Hepatocyte (in vitro differentiated cells): Measurements from ENCODE around the gene ZFYVE28. TPM values are rescaled to one million over a fixed set of nuclear protein-coding genes. Genes with fewer than 3 reads are reported as not detected.

Experiments used
- DNase-seq: peaks from one replicate; pipeline ENCODE4 v3.0.0-alpha.2; 2016; ENCODE audit warnings: low spot score
- H2AFZ ChIP-seq: fragments of 200-600 bp; sonication (generic); 2 replicates; pipeline ENCODE4 v1.6.0; 2016; ENCODE audit warnings: antibody characterized with exemption, mild to moderate bottlenecking
- H3K27ac ChIP-seq: fragments of 200-600 bp; sonication (generic); 2 replicates; pipeline ENCODE4 v1.5.1; 2016; ENCODE audit warnings: mild to moderate bottlenecking
- H3K27me3 ChIP-seq: fragments of 200-600 bp; sonication (generic); 2 replicates; pipeline ENCODE4 v1.6.1; 2016
- H3K36me3 ChIP-seq: fragments of 200-600 bp; sonication (generic); replicated peaks from 2 replicates; pipeline ENCODE4 v1.5.1; 2016; ENCODE audit warnings: low read depth; ENCODE audit not compliant: insufficient read depth
- H3K4me1 ChIP-seq: fragments of 200-600 bp; sonication (generic); 2 replicates; pipeline ENCODE4 v1.5.1; 2016; ENCODE audit warnings: mild to moderate bottlenecking, moderate library complexity; ENCODE audit not compliant: insufficient read depth
- H3K4me2 ChIP-seq: fragments of 200-600 bp; sonication (generic); 2 replicates; pipeline ENCODE4 v1.6.0; 2016
- H3K4me3 ChIP-seq: fragments of 200-600 bp; sonication (generic); 2 replicates; pipeline ENCODE4 v1.5.1; 2016; ENCODE audit warnings: mild to moderate bottlenecking
- H3K79me2 ChIP-seq: fragments of 200-600 bp; sonication (generic); 2 replicates; pipeline ENCODE4 v1.6.0; 2017; ENCODE audit warnings: mild to moderate bottlenecking
- H3K9me2 ChIP-seq: fragments of 200-600 bp; sonication (generic); replicated peaks from 2 replicates; pipeline ENCODE4 v1.6.0; 2017; ENCODE audit warnings: mild to moderate bottlenecking; ENCODE audit not compliant: insufficient read depth
- H3K9me3 ChIP-seq: fragments of 200-600 bp; sonication (generic); 2 replicates; pipeline ENCODE4 v1.5.1; 2016; ENCODE audit warnings: low read depth, mild to moderate bottlenecking
- H4K20me1 ChIP-seq: fragments of 200-600 bp; sonication (generic); 2 replicates; pipeline ENCODE4 v1.6.0; 2016; ENCODE audit warnings: mild to moderate bottlenecking; ENCODE audit not compliant: insufficient read depth, poor library complexity, severe bottlenecking
- CTCF ChIP-seq: fragments of 200-600 bp; sonication (generic); IDR thresholded peaks from 2 replicates; pipeline ENCODE4 v1.5.1; 2016; ENCODE audit warnings: antibody characterized with exemption, mild to moderate bottlenecking; ENCODE audit not compliant: poor library complexity
- EZH2 ChIP-seq: fragments of 200-600 bp; sonication (generic); IDR thresholded peaks from 2 replicates; pipeline ENCODE4 v1.6.1; 2016; ENCODE audit warnings: antibody characterized with exemption, mild to moderate bottlenecking, borderline replicate concordance
- EZH2phosphoT487 ChIP-seq: fragments of 200-600 bp; sonication (generic); IDR thresholded peaks from one replicate; pipeline ENCODE4 v1.6.1; 2018; ENCODE audit warnings: antibody characterized with exemption, mild to moderate bottlenecking, low read depth, moderate library complexity; ENCODE audit not compliant: unreplicated experiment, severe bottlenecking
- WGBS: methylation state at CpG from one replicate; pipeline ENCODE4 v1.1.6; 2016; ENCODE audit warnings: low lambda C conversion rate; ENCODE audit errors: missing lambda C conversion rate; 5-methylcytosine and 5-hydroxymethylcytosine counted together
- polyA plus RNA-seq: library from polyadenylated mRNA; unstranded; fragments of >200 nt; fragmentation: Nextera tagmentation; extraction: Ambion mirVana; gene quantifications from 2 replicates; pipeline ENCODE4 v1.2.1, GENCODE V29; 2016
- total RNA-seq: library from RNA; depleted of rRNA; stranded (reverse); fragments of >200 nt; gene quantifications from 2 replicates; pipeline ENCODE4 v1.2.3, GENCODE V29; 2014

Gene ZFYVE28
- total and polyA plus RNA-seq, 2 experiments from 2014 or later, result 2.2 to 3.4 TPM

DNA sequence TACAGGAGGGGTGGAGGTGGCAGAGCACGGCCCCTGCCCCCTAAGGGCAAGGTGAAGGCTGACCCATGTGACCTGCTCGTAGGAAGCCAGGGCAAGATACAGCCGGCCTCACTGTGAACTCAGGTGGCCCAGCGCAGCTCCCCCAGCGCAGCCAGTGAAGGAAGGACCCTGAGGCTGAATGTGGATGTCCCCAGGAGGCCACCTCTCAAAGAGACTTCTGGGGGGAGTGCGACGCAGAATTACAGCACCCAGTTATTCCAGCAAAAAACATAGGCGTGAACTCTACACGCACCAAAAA, 52.6 kb downstream of the ZFYVE28 start:
- DNase-seq, result no peak
- H3K36me3 ChIP-seq, result no peaks in the 10 kb centered on the region
- WGBS, result 68% methylated on average over 9 of the region's 9 CpGs
- no peaks in the 10 kb centered on the region for H3K27me3 ChIP-seq
- H4K20me1 ChIP-seq, result no peaks in the 10 kb centered on the region
- H2AFZ ChIP-seq, result no peak overlapping the region
- H3K4me1 ChIP-seq, result peaks cover 21% of the 10 kb centered on the region
- no peak overlapping the region for H3K4me2 ChIP-seq
- H3K9me3 ChIP-seq, result no peaks in the 10 kb centered on the region
- H3K79me2 ChIP-seq, result no peaks in the 10 kb centered on the region
- H3K27ac ChIP-seq, result no peak overlapping the region
- TF ChIP-seq EZH2phosphoT487 (no peak), EZH2 (no peak), CTCF (no peak)
- H3K9me2 ChIP-seq, result no peaks in the 10 kb centered on the region
- H3K4me3 ChIP-seq, result no peak overlapping the region

DNA sequence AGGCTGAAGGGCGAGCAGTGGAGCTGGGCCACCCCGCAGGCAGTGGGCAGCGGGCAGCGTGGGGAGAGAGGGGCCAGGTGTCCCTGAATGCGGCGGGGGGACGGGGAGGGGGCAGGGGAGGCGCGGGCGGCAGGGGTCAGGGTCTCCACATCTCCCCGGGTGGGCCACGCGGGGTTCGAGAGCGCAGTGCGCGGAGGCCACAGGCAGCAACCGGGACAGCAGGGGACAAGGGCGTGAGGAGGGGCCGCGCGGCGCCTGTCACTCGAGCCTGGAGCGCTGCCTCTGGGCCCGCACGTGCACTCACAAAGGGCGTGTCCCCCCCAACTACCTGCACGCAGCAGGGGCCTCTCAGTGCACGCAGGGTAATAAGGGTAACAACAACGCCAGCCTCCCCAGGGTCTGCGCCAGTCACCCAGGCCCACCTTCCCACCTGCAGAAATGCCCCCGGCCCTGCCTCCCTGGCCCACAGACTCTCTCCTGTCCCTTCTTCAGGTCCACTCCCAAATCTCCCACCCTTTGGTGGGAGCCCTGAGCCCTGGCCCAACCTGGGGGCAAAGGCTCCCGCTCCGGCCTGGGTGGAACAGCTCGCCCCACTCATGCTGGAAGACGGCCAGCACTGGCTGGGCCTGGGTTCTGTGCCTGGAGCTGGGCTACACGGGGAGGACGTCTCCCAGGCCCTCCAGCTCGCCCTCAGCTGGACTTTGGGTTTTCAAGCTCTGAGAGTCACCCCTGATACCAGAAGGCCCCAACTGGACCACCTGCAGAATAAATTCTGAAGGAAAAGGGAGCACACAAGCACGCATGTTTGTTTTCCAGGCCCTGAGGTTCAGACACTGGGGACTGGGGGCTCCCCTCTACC, 53.2 kb downstream of the ZFYVE28 start:
- Histone ChIP-seq H3K4me3 (no peak overlapping the region), H3K9me2 (no peaks in the 10 kb centered on the region), H2AFZ (no peak overlapping the region), H3K27ac (no peak overlapping the region), H3K27me3 (no peaks in the 10 kb centered on the region), H3K4me2 (no peak overlapping the region), H3K4me1 (peaks cover 21% of the 10 kb centered on the region), H3K9me3 (no peaks in the 10 kb centered on the region), H3K36me3 (no peaks in the 10 kb centered on the region), H3K79me2 (no peaks in the 10 kb centered on the region), H4K20me1 (no peaks in the 10 kb centered on the region)
- 94% methylated on average over 23 of the region's 41 CpGs for WGBS
- DNase-seq, result no peak
- TF ChIP-seq EZH2phosphoT487 (no peak), EZH2 (no peak), CTCF (no peak)

- H3K9me2 ChIP-seq, result no peaks in the 10 kb centered on the region
- H3K4me1 ChIP-seq, result peaks cover 21% of the 10 kb centered on the region
- H3K36me3 ChIP-seq, result no peaks in the 10 kb centered on the region
- H2AFZ ChIP-seq, result no peak overlapping the region
- no peaks in the 10 kb centered on the region for H3K79me2 ChIP-seq
- TF ChIP-seq EZH2 (no peak), EZH2phosphoT487 (no peak), CTCF (no peak)
- no peaks in the 10 kb centered on the region for H3K9me3 ChIP-seq
- H3K4me2 ChIP-seq, result no peak overlapping the region
- H3K4me3 ChIP-seq, result no peak overlapping the region
- DNase-seq, result no peak
- H4K20me1 ChIP-seq, result no peaks in the 10 kb centered on the region
- H3K27me3 ChIP-seq, result no peaks in the 10 kb centered on the region
- 97% methylated on average over 30 of the region's 47 CpGs for WGBS
- no peak overlapping the region for H3K27ac ChIP-seq
These were observed 53.8 kb downstream of the ZFYVE28 start for GRCh38 chr4:2364654-2365053.
